Activated CD8-positive, alpha-beta memory T cell treated with anti-CD3 and anti-CD28 coated beads for 24 hours (primary cell): Measurements from ENCODE around the gene FPGS.
"Not testable (repeated sequence)": the region's sequence is repeated elsewhere in the genome, so short reads cannot be mapped to it uniquely, and the experiment has no call there.

ENCODE experiments used
- DNase-seq: peaks from one replicate; pipeline ENCODE4 v3.0.0-alpha.2; 2020

The FPGS gene

GRCh38 chr9:127845619-127846018, 42.9 kb downstream of the FPGS start:
- not testable (repeated sequence) for DNase-seq

GRCh38 chr9:127846443-127847177, 43.9 kb downstream of the FPGS start:
- DNase-seq = no peak

- no peak for DNase-seq
Observed at GRCh38 chr9:127847178-127847510, 44.5 kb downstream of the FPGS start.

- no peak for DNase-seq
Observed at GRCh38 chr9:127847833-127848755, 45.4 kb downstream of the FPGS start.

- no peak for DNase-seq
Observed at GRCh38 chr9:127848756-127849504, 46.2 kb downstream of the FPGS start.

GRCh38 chr9:127850286-127850830, 47.7 kb downstream of the FPGS start:
- DNase-seq = no peak

- DNase-seq = no peak
Observed at GRCh38 chr9:127852829-127853228, 50.1 kb downstream of the FPGS start.

- DNase-seq = no peak
Observed at GRCh38 chr9:127853312-127854183, 50.9 kb downstream of the FPGS start.

GRCh38 chr9:127854184-127854806, 51.6 kb downstream of the FPGS start, which contains the start of gene ENG:
Gene ENG, minus strand, starts transcription at chr9:127854658. Its CDS starts 303 bp downstream, at chr9:127854355.
- peak; percentile 65 for DNase-seq

GRCh38 chr9:127854960-127855359, 52.3 kb downstream of the FPGS start:
- no peak for DNase-seq

- no peak for DNase-seq
Observed at GRCh38 chr9:127855522-127855921, 52.8 kb downstream of the FPGS start.

GRCh38 chr9:127856094-127856728, 53.5 kb downstream of the FPGS start:
- DNase-seq = no peak

- DNase-seq = no peak
Observed at GRCh38 chr9:127856729-127857116, 54.0 kb downstream of the FPGS start.

GRCh38 chr9:127857278-127857677, 54.6 kb downstream of the FPGS start:
- DNase-seq = no peak

GRCh38 chr9:127858041-127858512, 55.4 kb downstream of the FPGS start:
- no peak for DNase-seq

- DNase-seq = no peak
Observed at GRCh38 chr9:127860260-127860659, 57.6 kb downstream of the FPGS start.

GRCh38 chr9:127860779-127861178, 58.1 kb downstream of the FPGS start:
- no peak for DNase-seq

GRCh38 chr9:127862075-127863011, 59.7 kb downstream of the FPGS start:
- peak; percentile 81 for DNase-seq

- no peak for DNase-seq
Observed at GRCh38 chr9:127863191-127863621, 60.5 kb downstream of the FPGS start.
